HEK293T (cell line): ENCODE results near the gene CNTLN.
A peak's percentile ranks its signal among the peaks of the same experiment; 100 is the strongest.

Experiments used
- CTCF ChIA-PET: fragments of 350-600 bp; formaldehyde crosslinking; extraction: SDS; loops from one replicate; lab custom pipeline; 2021; ENCODE audit warnings: antibody characterized with exemption, inconsistent platforms; lab: Yijun Ruan, JAX
- POLR2A ChIA-PET: fragments of 350-600 bp; formaldehyde crosslinking; extraction: SDS; loops from one replicate; lab custom pipeline; 2020; ENCODE audit warnings: antibody characterized with exemption, inconsistent platforms; lab: Yijun Ruan, JAX
- DNase-seq: peaks from one replicate; pipeline ENCODE4 v3.0.0; 2012; ENCODE audit warnings: mixed read lengths; ENCODE audit errors: extremely low spot score
- ARNT ChIP-seq: fragments of 450-650 bp; IDR thresholded peaks from 2 replicates; pipeline ENCODE4 v1.6.1; 2017; ENCODE audit warnings: mild to moderate bottlenecking
- BHLHE40 ChIP-seq: fragments of 450-650 bp; IDR thresholded peaks from 2 replicates; pipeline ENCODE4 v1.6.1; 2016; ENCODE audit warnings: mild to moderate bottlenecking, moderate library complexity, borderline replicate concordance
- CTBP1 ChIP-seq: fragments of 450-650 bp; IDR thresholded peaks from 2 replicates; pipeline ENCODE4 v1.6.1; 2016; ENCODE audit warnings: borderline replicate concordance
- ELF4 ChIP-seq: fragments of 450-650 bp; IDR thresholded peaks from 2 replicates; pipeline ENCODE4 v1.6.1; 2017; ENCODE audit warnings: antibody characterized with exemption
- FOXA1 ChIP-seq: fragments of 450-650 bp; IDR thresholded peaks from 2 replicates; pipeline ENCODE4 v1.6.1; 2016; ENCODE audit warnings: mild to moderate bottlenecking
- FOXK2 ChIP-seq: fragments of 450-650 bp; IDR thresholded peaks from 2 replicates; pipeline ENCODE4 v1.6.1; 2016; ENCODE audit warnings: mild to moderate bottlenecking
- FOXM1 ChIP-seq: fragments of 450-650 bp; IDR thresholded peaks from 2 replicates; pipeline ENCODE4 v1.6.1; 2017; ENCODE audit warnings: mild to moderate bottlenecking, borderline replicate concordance
- HDGF ChIP-seq: fragments of 450-650 bp; IDR thresholded peaks from 2 replicates; pipeline ENCODE4 v1.6.1; 2017; ENCODE audit warnings: antibody characterized with exemption, borderline replicate concordance
- L3MBTL2 ChIP-seq: fragments of 450-650 bp; conservative IDR thresholded peaks from 2 replicates; pipeline ENCODE4 v1.6.1; 2016; ENCODE audit warnings: mild to moderate bottlenecking
- LEF1 ChIP-seq: fragments of 450-650 bp; IDR thresholded peaks from 2 replicates; pipeline ENCODE4 v1.6.1; 2017; ENCODE audit warnings: mild to moderate bottlenecking, borderline replicate concordance
- NFRKB ChIP-seq: fragments of 450-650 bp; IDR thresholded peaks from 2 replicates; pipeline ENCODE4 v1.6.1; 2016; ENCODE audit warnings: mild to moderate bottlenecking, moderate library complexity
- PKNOX1 ChIP-seq: fragments of 450-650 bp; IDR thresholded peaks from 2 replicates; pipeline ENCODE4 v1.6.1; 2016
- SP1 ChIP-seq: fragments of 450-650 bp; IDR thresholded peaks from 2 replicates; pipeline ENCODE4 v1.6.1; 2017
- SUZ12 ChIP-seq: fragments of 450-650 bp; IDR thresholded peaks from 2 replicates; pipeline ENCODE4 v1.6.1; 2016; ENCODE audit warnings: mild to moderate bottlenecking
- TARDBP ChIP-seq: fragments of 450-650 bp; IDR thresholded peaks from 2 replicates; pipeline ENCODE4 v1.6.1; 2016
- ZNF384 ChIP-seq: fragments of 450-650 bp; IDR thresholded peaks from 2 replicates; pipeline ENCODE4 v1.6.1; 2016

CNTLN gene

GRCh38 chr9:17134396-17135294 lies at the start of gene CNTLN:
TSS of gene CNTLN (plus strand) at chr9:17135040. CDS start at chr9:17135066, 26 bp downstream.
- POLR2A ChIA-PET = interaction anchor here (0.7 kb wide), 1 partner anchor 10 kb away, joined by 3 read pairs; no protein-coding TSS in a partner anchor
- CTCF ChIA-PET = interaction anchor here (1.3 kb wide), 1 partner anchor 18 kb away, joined by 3 read pairs; no protein-coding TSS in a partner anchor
- peak; percentile 89 for DNase-seq
- TF ChIP-seq L3MBTL2 = peak; percentile 99
- TF ChIP-seq ELF4 = peak; percentile 15; the same call in 1 of the 2 replicates
- no peak for TF ChIP-seq LEF1
- no peak for TF ChIP-seq SUZ12

- DNase-seq = no peak
- TF ChIP-seq HDGF = no peak
- TF ChIP-seq FOXA1 = no peak
- no peak for TF ChIP-seq FOXM1
- POLR2A ChIA-PET = no interaction called here
Observed at GRCh38 chr9:17088566-17088965, 46.3 kb upstream of the CNTLN start.

GRCh38 chr9:17090041-17090440 lies 44.8 kb upstream of the CNTLN start:
- no peak for DNase-seq
- POLR2A ChIA-PET = no interaction called here
- CTCF ChIA-PET = no interaction called here
- no peak for TF ChIP-seq L3MBTL2
- TF ChIP-seq CTBP1 = no peak

More at GRCh38 chr9:17088566-17088965, 46.3 kb upstream of the CNTLN start:
- CTCF ChIA-PET = no interaction called here

GRCh38 chr9:17116400-17116837 lies 18.4 kb upstream of the CNTLN start:
- ChIA-PET POLR2A (no interaction called here), CTCF (interaction anchor here (1.4 kb wide), 1 partner anchor 18 kb away, joined by 3 read pairs; no protein-coding TSS in a partner anchor)
- DNase-seq = peak; percentile 14
- TF ChIP-seq SP1 = no peak
- no peak for TF ChIP-seq LEF1
- TF ChIP-seq ELF4 = no peak
- no peak for TF ChIP-seq L3MBTL2
- TF ChIP-seq CTBP1 = no peak
- TF ChIP-seq PKNOX1 = no peak
- no peak for TF ChIP-seq BHLHE40
- no peak for TF ChIP-seq SUZ12
- no peak for TF ChIP-seq FOXM1
- TF ChIP-seq FOXA1 = no peak
- no peak for TF ChIP-seq ZNF384
- TF ChIP-seq NFRKB = no peak
- TF ChIP-seq FOXK2 = no peak

GRCh38 chr9:17117372-17117771 lies 17.5 kb upstream of the CNTLN start:
- TF ChIP-seq FOXK2 (no peak), HDGF (no peak), TARDBP (no peak), FOXA1 (no peak), SP1 (no peak)
- ChIA-PET POLR2A (no interaction called here), CTCF (interaction anchor here (0.6 to 1.4 kb wide), 3 partner anchors 17 to 982 kb away, joined by 3 to 5 read pairs (median 4); no protein-coding TSS in a partner anchor)
- DNase-seq = no peak

GRCh38 chr9:17120203-17120602 lies 14.6 kb upstream of the CNTLN start:
- no peak for DNase-seq
- POLR2A ChIA-PET = no interaction called here
- TF ChIP-seq CTBP1 = no peak
- no peak for TF ChIP-seq ELF4
- TF ChIP-seq FOXA1 = no peak
- TF ChIP-seq LEF1 = no peak
- no peak for TF ChIP-seq ARNT
- TF ChIP-seq FOXK2 = no peak
- no peak for TF ChIP-seq TARDBP
- no peak for TF ChIP-seq FOXM1
- TF ChIP-seq BHLHE40 = no peak
- no peak for TF ChIP-seq SP1
- TF ChIP-seq ZNF384 = no peak
- TF ChIP-seq PKNOX1 = no peak
- no peak for TF ChIP-seq L3MBTL2
- TF ChIP-seq SUZ12 = no peak
- TF ChIP-seq HDGF = no peak
- TF ChIP-seq NFRKB = no peak
- CTCF ChIA-PET = no interaction called here

- POLR2A ChIA-PET = no interaction called here
Observed at GRCh38 chr9:17121264-17121663, 13.6 kb upstream of the CNTLN start.

More at GRCh38 chr9:17121264-17121663, 13.6 kb upstream of the CNTLN start:
- no peak for DNase-seq
- CTCF ChIA-PET = no interaction called here
- TF ChIP-seq ZNF384 (no peak), PKNOX1 (no peak), FOXA1 (no peak)
